ENCODE results near the gene DAP.
"Not testable (repeated sequence)": the region's sequence is repeated elsewhere in the genome, so short reads cannot be mapped to it uniquely, and the experiment has no call there.

DAP gene

DNA sequence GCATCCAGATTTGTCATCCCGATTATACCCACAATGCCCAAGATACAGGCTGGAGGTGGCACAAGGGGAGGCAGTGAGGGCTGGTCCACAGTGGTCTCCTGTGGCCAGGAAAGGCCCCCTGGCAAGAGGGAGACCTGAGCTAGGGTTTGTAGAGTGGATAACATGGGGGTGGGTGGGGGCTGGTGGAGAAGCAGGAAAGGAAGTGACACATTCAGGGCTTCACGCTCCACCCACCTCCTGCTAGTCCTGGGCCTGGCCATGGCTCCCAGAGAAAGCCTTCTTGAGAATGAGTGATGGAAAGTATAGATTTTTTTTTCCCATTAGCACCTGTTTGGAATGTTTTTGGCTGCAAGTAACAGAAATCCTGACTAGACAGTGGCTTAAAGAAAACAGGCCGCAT is 115.9 kb downstream of the DAP start:
- Histone ChIP-seq H3K4me3 (ENCODE audit: low read depth, low read length) (no peak overlapping the region), H3K4me2 (ENCODE audit: low read length) (no peak overlapping the region), H3K79me2 (no peaks in the 10 kb centered on the region), H3K9ac (no peak overlapping the region), H3K27ac (no peak overlapping the region), H3K36me3 (ENCODE audit: control insufficient read depth, insufficient read depth, low read length) (no peaks in the 10 kb centered on the region), H2AFZ (no peak overlapping the region), H3K27me3 (ENCODE audit: control insufficient read depth, insufficient read depth, low read length) (no peaks in the 10 kb centered on the region), H3K9me3 (ENCODE audit: control insufficient read depth, low read length) (no peaks in the 10 kb centered on the region), H3K4me1 (no peaks in the 10 kb centered on the region)
- TF ChIP-seq, protein P1, sequence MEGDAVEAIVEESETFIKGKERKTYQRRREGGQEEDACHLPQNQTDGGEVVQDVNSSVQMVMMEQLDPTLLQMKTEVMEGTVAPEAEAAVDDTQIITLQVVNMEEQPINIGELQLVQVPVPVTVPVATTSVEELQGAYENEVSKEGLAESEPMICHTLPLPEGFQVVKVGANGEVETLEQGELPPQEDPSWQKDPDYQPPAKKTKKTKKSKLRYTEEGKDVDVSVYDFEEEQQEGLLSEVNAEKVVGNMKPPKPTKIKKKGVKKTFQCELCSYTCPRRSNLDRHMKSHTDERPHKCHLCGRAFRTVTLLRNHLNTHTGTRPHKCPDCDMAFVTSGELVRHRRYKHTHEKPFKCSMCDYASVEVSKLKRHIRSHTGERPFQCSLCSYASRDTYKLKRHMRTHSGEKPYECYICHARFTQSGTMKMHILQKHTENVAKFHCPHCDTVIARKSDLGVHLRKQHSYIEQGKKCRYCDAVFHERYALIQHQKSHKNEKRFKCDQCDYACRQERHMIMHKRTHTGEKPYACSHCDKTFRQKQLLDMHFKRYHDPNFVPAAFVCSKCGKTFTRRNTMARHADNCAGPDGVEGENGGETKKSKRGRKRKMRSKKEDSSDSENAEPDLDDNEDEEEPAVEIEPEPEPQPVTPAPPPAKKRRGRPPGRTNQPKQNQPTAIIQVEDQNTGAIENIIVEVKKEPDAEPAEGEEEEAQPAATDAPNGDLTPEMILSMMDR (IDR thresholded peaks at IDR 0.05): no peak

DNA sequence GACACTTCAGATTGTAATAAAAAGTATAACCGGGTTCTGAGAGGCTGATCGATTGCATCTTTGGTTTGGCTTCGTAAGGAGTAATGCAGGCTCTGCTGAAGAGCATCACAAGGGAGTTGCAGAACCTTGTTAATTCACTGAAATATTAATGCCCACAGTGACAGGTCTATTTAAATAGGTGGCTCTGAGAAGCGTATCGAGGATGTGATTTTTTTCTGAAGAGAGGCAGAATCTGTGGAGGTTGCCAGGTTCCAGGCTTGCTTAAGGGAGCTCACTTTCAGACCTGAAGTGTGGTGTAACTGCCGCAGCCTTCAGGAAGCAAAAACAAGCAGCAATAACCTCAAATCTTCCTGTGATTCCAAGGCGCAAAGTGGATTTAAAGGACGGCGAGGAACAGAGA is 116.8 kb downstream of the DAP start:
- no peaks in the 10 kb centered on the region for H3K9me3 ChIP-seq (ENCODE audit: control insufficient read depth, low read length)
- H3K27ac ChIP-seq: no peak overlapping the region
- no peak overlapping the region for H2AFZ ChIP-seq
- TF ChIP-seq, protein P1 (IDR thresholded peaks at IDR 0.05): no peak
- no peaks in the 10 kb centered on the region for H3K79me2 ChIP-seq
- H3K4me3 ChIP-seq (ENCODE audit: low read depth, low read length): no peak overlapping the region
- no peak overlapping the region for H3K4me2 ChIP-seq (ENCODE audit: low read length)
- H3K9ac ChIP-seq: no peak overlapping the region
- no peaks in the 10 kb centered on the region for H3K4me1 ChIP-seq
- H3K27me3 ChIP-seq (ENCODE audit: control insufficient read depth, insufficient read depth, low read length): no peaks in the 10 kb centered on the region
- no peaks in the 10 kb centered on the region for H3K36me3 ChIP-seq (ENCODE audit: control insufficient read depth, insufficient read depth, low read length)

DNA sequence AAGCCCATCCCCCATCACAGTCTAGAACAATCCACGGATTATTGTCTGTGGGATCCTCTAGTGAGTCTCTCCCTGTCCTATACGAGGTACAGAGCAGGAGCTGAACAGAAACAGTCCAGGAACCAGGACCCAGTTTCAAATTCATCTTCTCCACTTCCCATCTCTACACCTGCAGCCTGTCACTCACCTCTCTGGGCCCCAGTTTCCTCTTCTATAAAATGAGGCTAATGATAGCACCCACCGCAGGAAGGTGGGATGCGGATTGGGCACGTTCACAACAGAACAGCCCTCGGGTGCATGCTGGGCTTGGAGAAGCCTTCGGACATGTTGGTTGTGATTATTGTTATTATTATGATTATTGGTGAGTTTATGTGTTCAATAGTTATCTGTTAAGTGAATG is 118.7 kb downstream of the DAP start:
- no peak overlapping the region for H2AFZ ChIP-seq
- H3K27ac ChIP-seq: no peak overlapping the region
- no peaks in the 10 kb centered on the region for H3K4me1 ChIP-seq
- no peaks in the 10 kb centered on the region for H3K79me2 ChIP-seq
- H3K27me3 ChIP-seq (ENCODE audit: control insufficient read depth, insufficient read depth, low read length): no peaks in the 10 kb centered on the region
- H3K4me3 ChIP-seq (ENCODE audit: low read depth, low read length): no peak overlapping the region
- H3K36me3 ChIP-seq (ENCODE audit: control insufficient read depth, insufficient read depth, low read length): no peaks in the 10 kb centered on the region
- H3K4me2 ChIP-seq (ENCODE audit: low read length): no peak overlapping the region
- H3K9ac ChIP-seq: no peak overlapping the region
- no peaks in the 10 kb centered on the region for H3K9me3 ChIP-seq (ENCODE audit: control insufficient read depth, low read length)
- TF ChIP-seq, protein P1 (IDR thresholded peaks at IDR 0.05): no peak

DNA sequence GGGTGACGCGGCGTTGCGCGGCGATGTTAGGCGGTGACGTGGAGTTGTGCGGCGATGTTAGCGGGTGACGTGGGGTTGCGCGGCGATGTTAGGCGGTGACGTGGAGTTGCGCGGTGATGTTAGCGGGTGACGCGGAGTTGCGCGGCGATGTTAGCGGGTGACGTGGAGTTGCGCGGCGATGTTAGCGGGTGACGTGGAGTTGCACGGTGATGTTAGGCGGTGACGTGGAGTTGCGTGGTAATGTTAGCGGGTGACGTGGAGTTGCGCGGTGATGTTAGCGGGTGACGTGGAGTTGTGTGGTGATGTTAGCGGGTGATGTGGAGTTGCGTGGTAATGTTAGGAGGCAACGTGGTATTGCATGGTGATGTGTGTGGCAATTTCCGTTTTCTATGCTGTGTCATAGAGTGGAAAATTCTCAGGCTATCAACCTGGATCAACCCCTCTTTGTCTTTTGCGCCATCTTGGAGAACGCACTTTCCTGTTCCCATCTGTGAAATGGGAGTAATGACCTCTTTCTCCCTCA is 121.1 kb downstream of the DAP start:
- Histone ChIP-seq H3K4me2 (ENCODE audit: low read length) (no peak overlapping the region), H3K27me3 (ENCODE audit: control insufficient read depth, insufficient read depth, low read length) (no peaks in the 10 kb centered on the region), H3K4me1 (no peaks in the 10 kb centered on the region), H3K79me2 (no peaks in the 10 kb centered on the region), H3K27ac (no peak overlapping the region), H2AFZ (no peak overlapping the region), H3K36me3 (ENCODE audit: control insufficient read depth, insufficient read depth, low read length) (no peaks in the 10 kb centered on the region), H3K9ac (no peak overlapping the region), H3K4me3 (ENCODE audit: low read depth, low read length) (no peak overlapping the region), H3K9me3 (ENCODE audit: control insufficient read depth, low read length) (no peaks in the 10 kb centered on the region)
- TF ChIP-seq, protein P1 (IDR thresholded peaks at IDR 0.05): no peak

DNA sequence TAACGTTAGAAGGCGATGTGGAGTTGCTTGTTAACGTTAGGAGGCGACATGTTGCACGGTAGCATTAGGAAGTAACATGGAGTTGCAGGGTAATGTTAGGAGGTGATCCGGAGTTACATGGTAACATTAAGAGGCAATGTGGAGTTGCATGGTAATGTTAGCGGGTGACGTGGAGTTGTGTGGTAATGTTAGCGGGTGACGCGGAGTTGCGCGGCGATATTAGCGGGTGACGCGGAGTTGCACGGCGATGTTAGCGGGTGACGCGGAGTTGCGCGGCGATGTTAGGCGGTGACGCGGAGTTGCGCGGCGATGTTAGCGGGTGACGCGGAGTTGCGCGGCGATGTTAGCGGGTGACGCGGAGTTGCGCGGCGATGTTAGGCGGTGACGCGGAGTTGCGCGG is 122.3 kb downstream of the DAP start:
- not testable (repeated sequence) for H3K79me2 ChIP-seq; H3K27me3 ChIP-seq (ENCODE audit: control insufficient read depth, insufficient read depth, low read length); H3K9ac ChIP-seq; H3K36me3 ChIP-seq (ENCODE audit: control insufficient read depth, insufficient read depth, low read length); H3K4me3 ChIP-seq (ENCODE audit: low read depth, low read length); H3K4me2 ChIP-seq (ENCODE audit: low read length); H3K9me3 ChIP-seq (ENCODE audit: control insufficient read depth, low read length); H3K4me1 ChIP-seq; H2AFZ ChIP-seq; H3K27ac ChIP-seq

All from parathyroid adenoma (tissue), 2 donors.